A549 (cell line): ENCODE measurements around the gene DMRT2. TPM values are rescaled to one million over a fixed set of nuclear protein-coding genes. Genes with fewer than 3 reads are reported as not detected.
A peak's percentile ranks its signal among the peaks of the same experiment; 100 is the strongest.

Experiments used
- ATAC-seq, 2 experiments: fragments of 200-7000 bp in 1 of 2; fragments of >200 bp in 1 of 2; cut with Nextera tagmentation in 1 of 2; cut with Tn5 transposase in 1 of 2; 3 replicates each; pipeline versions ENCODE4 v1.8.0 to v1.9.1; 2018 to 2020; ENCODE audit warnings: mild to moderate bottlenecking in 1 of 2, moderate library complexity in 1 of 2
- CTCF ChIA-PET: fragments of 300-600 bp; sonication (Branson Sonifier 250); formaldehyde crosslinking; extraction: SDS; loops from one replicate; lab custom pipeline; 2021; ENCODE audit warnings: antibody characterized with exemption, inconsistent platforms; lab: Yijun Ruan, JAX
- POLR2A ChIA-PET: fragments of 350-600 bp; formaldehyde crosslinking; extraction: SDS; loops from one replicate; lab custom pipeline; 2021; ENCODE audit warnings: antibody characterized with exemption, inconsistent platforms; lab: Yijun Ruan, JAX
- DNase-seq, 2 experiments: peaks; one replicate each; pipeline versions ENCODE4 v3.0.0 to v3.0.0-alpha.2; 2011 to 2016; ENCODE audit warnings: low read depth in 1 of 2, low spot score in 1 of 2
- FAIRE-seq: peaks from 2 replicates; lab custom pipeline; 2011; peaks lifted over from hg19 to GRCh38; lab: Jason Lieb, UNC
- H3K27ac ChIP-seq, 2 experiments: fragments of >200 bp; sonication (Bioruptor Twin); formaldehyde crosslinking; 3 replicates each; pipeline ENCODE4 v1.5.1; 2016 to 2017
- H3K4me1 ChIP-seq: fragments of >200 bp; sonication (Bioruptor Twin); formaldehyde crosslinking; 3 replicates; pipeline ENCODE4 v1.6.1; 2016
- H3K4me2 ChIP-seq: fragments of >200 bp; sonication (Bioruptor Twin); formaldehyde crosslinking; 3 replicates; pipeline ENCODE4 v1.6.1; 2016
- H3K4me3 ChIP-seq: fragments of >200 bp; sonication (Bioruptor Twin); formaldehyde crosslinking; 3 replicates; pipeline ENCODE4 v1.5.1; 2016
- H3K9me3 ChIP-seq: fragments of >200 bp; sonication (Bioruptor Twin); formaldehyde crosslinking; 3 replicates; pipeline ENCODE4 v1.6.1; 2016
- CBX2 ChIP-seq: fragments of 200-600 bp; sonication (generic); IDR thresholded peaks from 2 replicates; pipeline ENCODE4 v1.6.1; 2016; ENCODE audit warnings: low read depth, mild to moderate bottlenecking, borderline replicate concordance
- CTCF ChIP-seq: fragments of >200 bp; sonication (Bioruptor Twin); formaldehyde crosslinking; IDR thresholded peaks from 3 replicates; pipeline ENCODE4 v1.5.1; 2016
- ESRRA ChIP-seq: fragments of 150-350 bp; IDR thresholded peaks from 2 replicates; pipeline ENCODE4 v1.6.1; 2014; ENCODE audit warnings: mild to moderate bottlenecking, low read length, borderline replicate concordance
- FOSB ChIP-seq: fragments of 250-450 bp; sonication (Bioruptor Pico); IDR thresholded peaks from 2 replicates; pipeline ENCODE4 v1.5.0; 2020; ENCODE audit warnings: mild to moderate bottlenecking, moderate library complexity
- GATA3 ChIP-seq: IDR thresholded peaks from 2 replicates; pipeline ENCODE4 v1.6.1; 2012; ENCODE audit warnings: borderline replicate concordance
- HDAC2 ChIP-seq: fragments of 200-600 bp; sonication (generic); IDR thresholded peaks from 2 replicates; pipeline ENCODE4 v1.6.1; 2016
- HEYL ChIP-seq: fragments of 250-450 bp; sonication (Bioruptor Pico); IDR thresholded peaks from 2 replicates; pipeline ENCODE4 v1.8.0; 2021; ENCODE audit warnings: mild to moderate bottlenecking, moderate library complexity
- HOXB13 ChIP-seq: fragments of 250-450 bp; sonication (Bioruptor Pico); IDR thresholded peaks from 2 replicates; pipeline ENCODE4 v1.5.0; 2020; ENCODE audit warnings: low read depth, mild to moderate bottlenecking, moderate library complexity
- HOXB5 ChIP-seq: fragments of 250-450 bp; sonication (Bioruptor Pico); IDR thresholded peaks from 2 replicates; pipeline ENCODE4 v1.5.0; 2020; ENCODE audit warnings: mild to moderate bottlenecking, moderate library complexity
- JUN ChIP-seq, 2 experiments: fragments of >200 bp; sonication (Bioruptor Twin); formaldehyde crosslinking; IDR thresholded peaks; 2 replicates in 1 of 2; 3 replicates in 1 of 2; pipeline ENCODE4 v1.6.1; 2016 to 2017
- JUNB ChIP-seq: fragments of >200 bp; sonication (Bioruptor Twin); formaldehyde crosslinking; IDR thresholded peaks from 2 replicates; pipeline ENCODE4 v1.6.1; 2016
- KDM1A ChIP-seq: fragments of 200-600 bp; sonication (generic); IDR thresholded peaks from 2 replicates; pipeline ENCODE4 v1.6.1; 2016; ENCODE audit warnings: low read depth, mild to moderate bottlenecking
- MYC ChIP-seq: IDR thresholded peaks from 2 replicates; pipeline ENCODE4 v1.6.1; 2012; ENCODE audit warnings: mild to moderate bottlenecking, inconsistent platforms, low read length, improper control_type of control experiment, borderline replicate concordance
- NFE2L2 ChIP-seq: fragments of 150-350 bp; conservative IDR thresholded peaks from 2 replicates; pipeline ENCODE4 v1.6.1; 2014; ENCODE audit warnings: low read length
- POLR2AphosphoS2 ChIP-seq: conservative IDR thresholded peaks from 2 replicates; pipeline ENCODE4 v1.6.1; 2012; ENCODE audit warnings: low read length, improper control_type of control experiment, inconsistent platforms
- RARB ChIP-seq: fragments of 250-450 bp; sonication (Bioruptor Pico); IDR thresholded peaks from 2 replicates; pipeline ENCODE4 v1.8.0; 2021; ENCODE audit warnings: mild to moderate bottlenecking, moderate library complexity
- RCOR1 ChIP-seq: fragments of 150-350 bp; IDR thresholded peaks from 2 replicates; pipeline ENCODE4 v1.6.1; 2014; ENCODE audit warnings: antibody characterized with exemption, low read length, low read depth
- REST ChIP-seq: fragments of 200-600 bp; sonication (generic); IDR thresholded peaks from 2 replicates; pipeline ENCODE4 v1.6.1; 2016; ENCODE audit warnings: antibody characterized with exemption, mild to moderate bottlenecking, moderate library complexity
- RFX5 ChIP-seq: fragments of 450-650 bp; IDR thresholded peaks from 2 replicates; pipeline ENCODE4 v1.7.1; 2014; ENCODE audit warnings: antibody characterized with exemption, mild to moderate bottlenecking, moderate library complexity
- RNF2 ChIP-seq: fragments of 200-600 bp; sonication (generic); IDR thresholded peaks from 2 replicates; pipeline ENCODE4 v1.6.1; 2016; ENCODE audit warnings: low read depth, mild to moderate bottlenecking, antibody characterized with exemption, moderate library complexity, borderline replicate concordance
- TFCP2L1 ChIP-seq: fragments of 250-450 bp; sonication (Bioruptor Pico); IDR thresholded peaks from 2 replicates; pipeline ENCODE4 v1.5.0; 2021; ENCODE audit warnings: mild to moderate bottlenecking
- TP53 ChIP-seq: fragments of 250-450 bp; sonication (Bioruptor Pico); IDR thresholded peaks from 2 replicates; pipeline ENCODE4 v1.5.0; 2021; ENCODE audit warnings: mild to moderate bottlenecking, moderate library complexity
- ZC3H11A ChIP-seq: fragments of 450-650 bp; IDR thresholded peaks from 2 replicates; pipeline ENCODE4 v1.6.1; 2014; ENCODE audit warnings: antibody characterized with exemption, mild to moderate bottlenecking
- ZNF302 ChIP-seq: fragments of 250-450 bp; sonication (Bioruptor Pico); IDR thresholded peaks from 2 replicates; pipeline ENCODE4 v1.9.0; 2021; ENCODE audit warnings: inconsistent platforms, mild to moderate bottlenecking, moderate library complexity
- ZSCAN20 ChIP-seq: fragments of 250-450 bp; sonication (Bioruptor Pico); IDR thresholded peaks from 2 replicates; pipeline ENCODE4 v1.8.0; 2022; ENCODE audit warnings: mild to moderate bottlenecking, moderate library complexity
- WGBS: methylation state at CpG from one replicate; pipeline ENCODE4 v1.1.6; 2017; ENCODE audit errors: missing lambda C conversion rate; 5-methylcytosine and 5-hydroxymethylcytosine counted together
- polyA plus RNA-seq, 4 experiments: library from polyadenylated mRNA; depleted of rRNA in 3 of 4; stranded (reverse); fragments of >200 nt; fragmentation: RNase III in 1 of 4; extraction: RNeasy Plus Mini Kit Qiagen cat#74134 plus additional on column Dnase treatment in 1 of 4; gene quantifications; 2 replicates in 3 of 4; 3 replicates in 1 of 4; pipeline ENCODE4 v1.2.3, GENCODE V29; 2011 to 2017
- TF ChIP-seq, protein P1 (sequence below): fragments of 250-450 bp; sonication (Bioruptor Pico); IDR thresholded peaks from 2 replicates; pipeline ENCODE4 v1.5.0; 2020; ENCODE audit warnings: low read depth, mild to moderate bottlenecking, moderate library complexity
- TF ChIP-seq, protein P2 (sequence below): fragments of 250-450 bp; sonication (Bioruptor Pico); IDR thresholded peaks from 2 replicates; pipeline ENCODE4 v1.5.0; 2021; ENCODE audit warnings: mild to moderate bottlenecking, moderate library complexity, borderline replicate concordance

Gene DMRT2
- polyA plus RNA-seq, 2 of the 4 experiments (the other 2 are of a cell fraction) = 0.06 TPM; not detected in 1

DNA sequence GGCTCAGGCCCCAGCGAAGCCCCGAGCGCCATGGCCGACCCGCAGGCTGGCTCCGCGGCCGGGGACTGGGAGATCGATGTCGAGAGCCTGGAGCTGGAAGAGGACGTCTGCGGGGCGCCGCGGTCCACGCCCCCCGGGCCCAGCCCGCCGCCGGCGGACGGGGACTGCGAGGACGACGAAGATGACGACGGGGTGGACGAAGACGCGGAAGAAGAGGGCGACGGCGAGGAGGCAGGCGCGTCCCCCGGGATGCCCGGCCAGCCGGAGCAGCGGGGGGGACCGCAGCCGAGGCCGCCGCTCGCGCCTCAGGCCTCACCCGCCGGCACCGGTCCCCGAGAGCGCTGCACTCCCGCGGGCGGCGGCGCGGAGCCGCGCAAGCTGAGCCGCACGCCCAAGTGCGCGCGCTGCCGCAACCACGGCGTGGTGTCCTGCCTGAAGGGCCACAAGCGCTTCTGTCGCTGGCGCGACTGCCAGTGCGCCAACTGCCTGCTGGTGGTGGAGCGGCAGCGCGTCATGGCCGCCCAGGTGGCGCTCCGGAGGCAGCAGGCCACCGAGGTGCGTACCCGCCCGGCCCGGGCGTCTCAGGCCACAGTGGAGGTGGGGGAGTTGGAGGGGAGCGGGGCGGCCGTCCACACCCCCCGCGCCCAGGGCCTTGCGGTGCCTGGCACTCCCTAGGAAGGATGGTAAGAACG, 1.6 kb downstream of the DMRT2 start (continued):
- TF ChIP-seq REST (no peak), POLR2AphosphoS2 (no peak), ESRRA (no peak), RNF2 (no peak), HDAC2 (peak; percentile 20; the same call in 1 of the 2 replicates), TFCP2L1 (CRISPR knock-in tag) (no peak)

GRCh38 chr9:1052365-1053281, 2.5 kb downstream of the DMRT2 start:
- peak overlapping the region; percentile 99 for H3K4me2 ChIP-seq
- no peaks in the 10 kb centered on the region for H3K9me3 ChIP-seq
- peaks cover 3% of the 10 kb centered on the region; the same call in 2 of the 3 replicates for H3K4me1 ChIP-seq
- ChIA-PET CTCF (interaction anchor here (0.8 kb wide), 1 partner anchor 158 kb away, joined by 3 read pairs; no protein-coding TSS in a partner anchor), POLR2A (no interaction called here)
- FAIRE-seq = no peak
- peak overlapping the region; percentile 55; the same call in 2 of the 3 replicates for H3K4me3 ChIP-seq
- H3K27ac ChIP-seq = no peak overlapping the region
- ATAC-seq = no peak
- DNase-seq = no peak
- 74% methylated on average over 40 of the region's 41 CpGs for WGBS
- TF ChIP-seq ZSCAN20 (CRISPR knock-in tag) (no peak), HOXB13 (no peak), ZNF302 (CRISPR knock-in tag) (no peak), HEYL (CRISPR knock-in tag) (no peak), TP53 (CRISPR knock-in tag) (no peak), JUNB (no peak), FOSB (no peak), ZC3H11A (no peak), KDM1A (no peak), TFCP2L1 (CRISPR knock-in tag) (no peak), JUN (IDR thresholded peaks at IDR 0.05) (no peak), RARB (CRISPR knock-in tag) (no peak), HOXB5 (CRISPR knock-in tag) (no peak)
- TF ChIP-seq, protein P1, sequence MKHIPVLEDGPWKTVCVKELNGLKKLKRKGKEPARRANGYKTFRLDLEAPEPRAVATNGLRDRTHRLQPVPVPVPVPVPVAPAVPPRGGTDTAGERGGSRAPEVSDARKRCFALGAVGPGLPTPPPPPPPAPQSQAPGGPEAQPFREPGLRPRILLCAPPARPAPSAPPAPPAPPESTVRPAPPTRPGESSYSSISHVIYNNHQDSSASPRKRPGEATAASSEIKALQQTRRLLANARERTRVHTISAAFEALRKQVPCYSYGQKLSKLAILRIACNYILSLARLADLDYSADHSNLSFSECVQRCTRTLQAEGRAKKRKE (CRISPR knock-in tag) = no peak

DNA sequence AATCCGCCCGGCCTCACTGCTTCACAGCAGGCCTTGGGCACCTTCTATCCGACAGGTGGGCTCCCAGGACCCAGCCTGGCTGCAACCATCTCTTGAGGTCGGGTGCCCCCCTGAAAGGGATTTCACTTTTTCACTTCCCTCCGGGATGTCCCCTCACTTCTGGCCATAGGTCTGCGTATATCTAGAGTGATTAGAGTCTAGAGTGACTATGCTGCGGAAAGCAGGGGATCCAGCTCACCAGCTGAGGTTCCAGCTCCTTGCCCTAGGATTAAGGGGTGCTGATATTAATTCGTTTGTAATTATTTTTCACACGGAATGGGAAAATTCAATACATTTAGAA, 3.1 kb downstream of the DMRT2 start:
- no peak overlapping the region for H3K4me3 ChIP-seq
- FAIRE-seq = no peak
- CTCF ChIA-PET = no interaction called here
- TF ChIP-seq NFE2L2 (no peak), CTCF (no peak), CBX2 (no peak), GATA3 (no peak), MYC (no peak), RFX5 (no peak), RCOR1 (no peak), ESRRA (no peak)
- TF ChIP-seq, protein P2, sequence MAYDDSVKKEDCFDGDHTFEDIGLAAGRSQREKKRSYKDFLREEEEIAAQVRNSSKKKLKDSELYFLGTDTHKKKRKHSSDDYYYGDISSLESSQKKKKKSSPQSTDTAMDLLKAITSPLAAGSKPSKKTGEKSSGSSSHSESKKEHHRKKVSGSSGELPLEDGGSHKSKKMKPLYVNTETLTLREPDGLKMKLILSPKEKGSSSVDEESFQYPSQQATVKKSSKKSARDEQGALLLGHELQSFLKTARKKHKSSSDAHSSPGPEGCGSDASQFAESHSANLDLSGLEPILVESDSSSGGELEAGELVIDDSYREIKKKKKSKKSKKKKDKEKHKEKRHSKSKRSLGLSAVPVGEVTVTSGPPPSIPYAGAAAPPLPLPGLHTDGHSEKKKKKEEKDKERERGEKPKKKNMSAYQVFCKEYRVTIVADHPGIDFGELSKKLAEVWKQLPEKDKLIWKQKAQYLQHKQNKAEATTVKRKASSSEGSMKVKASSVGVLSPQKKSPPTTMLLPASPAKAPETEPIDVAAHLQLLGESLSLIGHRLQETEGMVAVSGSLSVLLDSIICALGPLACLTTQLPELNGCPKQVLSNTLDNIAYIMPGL (CRISPR knock-in tag) = no peak
- DNase-seq = no peak
- POLR2A ChIA-PET = no interaction called here
- no peaks in the 10 kb centered on the region for H3K9me3 ChIP-seq
- H3K4me1 ChIP-seq = peaks cover 3% of the 10 kb centered on the region; the same call in 2 of the 3 replicates
- WGBS = 53% methylated on average over 9 of the region's 9 CpGs
- ATAC-seq = no peak
- H3K27ac ChIP-seq = no peak overlapping the region
- H3K4me2 ChIP-seq = no peak overlapping the region
